ENCODE measurements around the gene TPSD1.

TPSD1 gene

GRCh38 chr16:1213231-1213630 is 42.6 kb upstream of the TPSD1 start:
- Histone ChIP-seq H3K9ac (ENCODE audit: insufficient read length) (no peak overlapping the region), H3K36me3 (ENCODE audit: insufficient read depth, low read length) (peaks cover 4% of the 10 kb centered on the region; the same call in 1 of the 2 replicates), H3K4me3 (no peak overlapping the region), H3K27ac (no peak overlapping the region), H3K9me3 (ENCODE audit: low read depth, low read length) (no peaks in the 10 kb centered on the region)
- TF ChIP-seq POLR2AphosphoS5 (IDR thresholded peaks at IDR 0.05; ENCODE audit: borderline replicate concordance, low read depth, low read length) (no peak), FOXP2 (optimal IDR thresholded peaks at IDR 0.05; ENCODE audit: control extremely low read depth, extremely low read length, insufficient read depth) (no peak), EZH2 (IDR thresholded peaks at IDR 0.05) (no peak)
- DNase-seq (ENCODE audit: low read depth, low spot score): no peak

GRCh38 chr16:1213796-1214372 is 42.0 kb upstream of the TPSD1 start:
- no peak overlapping the region for H3K4me3 ChIP-seq
- DNase-seq (ENCODE audit: low read depth, low spot score): no peak
- H3K9ac ChIP-seq (ENCODE audit: insufficient read length): no peak overlapping the region
- H3K36me3 ChIP-seq (ENCODE audit: insufficient read depth, low read length): peaks cover 4% of the 10 kb centered on the region; the same call in 1 of the 2 replicates
- H3K9me3 ChIP-seq (ENCODE audit: low read depth, low read length): no peaks in the 10 kb centered on the region
- H3K27ac ChIP-seq: no peak overlapping the region
- TF ChIP-seq POLR2AphosphoS5 (IDR thresholded peaks at IDR 0.05; ENCODE audit: borderline replicate concordance, low read depth, low read length) (no peak), FOXP2 (optimal IDR thresholded peaks at IDR 0.05; ENCODE audit: control extremely low read depth, extremely low read length, insufficient read depth) (no peak), EZH2 (IDR thresholded peaks at IDR 0.05) (no peak)

GRCh38 chr16:1214719-1215118 is 41.1 kb upstream of the TPSD1 start:
- DNase-seq (ENCODE audit: low read depth, low spot score): no peak
- TF ChIP-seq POLR2AphosphoS5 (IDR thresholded peaks at IDR 0.05; ENCODE audit: borderline replicate concordance, low read depth, low read length) (no peak), FOXP2 (optimal IDR thresholded peaks at IDR 0.05; ENCODE audit: control extremely low read depth, extremely low read length, insufficient read depth) (no peak), EZH2 (IDR thresholded peaks at IDR 0.05) (no peak)
- Histone ChIP-seq H3K27ac (no peak overlapping the region), H3K9me3 (ENCODE audit: low read depth, low read length) (no peaks in the 10 kb centered on the region), H3K9ac (ENCODE audit: insufficient read length) (no peak overlapping the region), H3K36me3 (ENCODE audit: insufficient read depth, low read length) (peaks cover 4% of the 10 kb centered on the region; the same call in 1 of the 2 replicates), H3K4me3 (no peak overlapping the region)

- TF ChIP-seq POLR2AphosphoS5 (IDR thresholded peaks at IDR 0.05; ENCODE audit: borderline replicate concordance, low read depth, low read length): no peak
- no peak for TF ChIP-seq EZH2 (IDR thresholded peaks at IDR 0.05)
- TF ChIP-seq FOXP2 (optimal IDR thresholded peaks at IDR 0.05; ENCODE audit: control extremely low read depth, extremely low read length, insufficient read depth): no peak
- H3K27ac ChIP-seq: no peak overlapping the region
- DNase-seq (ENCODE audit: low read depth, low spot score): no peak
- H3K9ac ChIP-seq (ENCODE audit: insufficient read length): no peak overlapping the region
- H3K4me3 ChIP-seq: no peak overlapping the region
- H3K9me3 ChIP-seq (ENCODE audit: low read depth, low read length): no peaks in the 10 kb centered on the region
- peaks cover 3% of the 10 kb centered on the region; the same call in 1 of the 2 replicates for H3K36me3 ChIP-seq (ENCODE audit: insufficient read depth, low read length)
Measured at GRCh38 chr16:1215574-1216295, 40.1 kb upstream of the TPSD1 start.

- TF ChIP-seq EZH2 (IDR thresholded peaks at IDR 0.05) (no peak), FOXP2 (optimal IDR thresholded peaks at IDR 0.05; ENCODE audit: control extremely low read depth, extremely low read length, insufficient read depth) (no peak), POLR2AphosphoS5 (IDR thresholded peaks at IDR 0.05; ENCODE audit: borderline replicate concordance, low read depth, low read length) (no peak)
- no peak overlapping the region for H3K9ac ChIP-seq (ENCODE audit: insufficient read length)
- no peak for DNase-seq (ENCODE audit: low read depth, low spot score)
- no peak overlapping the region for H3K4me3 ChIP-seq
- no peaks in the 10 kb centered on the region for H3K9me3 ChIP-seq (ENCODE audit: low read depth, low read length)
- no peak overlapping the region for H3K27ac ChIP-seq
- H3K36me3 ChIP-seq (ENCODE audit: insufficient read depth, low read length): no peaks in the 10 kb centered on the region; the same call in 1 of the 2 replicates
Measured at GRCh38 chr16:1216296-1216619, 39.6 kb upstream of the TPSD1 start.

GRCh38 chr16:1216681-1217400 is 39.0 kb upstream of the TPSD1 start:
- H3K9ac ChIP-seq (ENCODE audit: insufficient read length): no peak overlapping the region
- DNase-seq (ENCODE audit: low read depth, low spot score): no peak
- H3K9me3 ChIP-seq (ENCODE audit: low read depth, low read length): no peaks in the 10 kb centered on the region
- H3K27ac ChIP-seq: no peak overlapping the region
- H3K4me3 ChIP-seq: no peak overlapping the region
- H3K36me3 ChIP-seq (ENCODE audit: insufficient read depth, low read length): no peaks in the 10 kb centered on the region; the same call in 1 of the 2 replicates
- no peak for TF ChIP-seq FOXP2 (optimal IDR thresholded peaks at IDR 0.05; ENCODE audit: control extremely low read depth, extremely low read length, insufficient read depth)

GRCh38 chr16:1217526-1217925 is 38.3 kb upstream of the TPSD1 start:
- no peak overlapping the region for H3K27ac ChIP-seq
- H3K9me3 ChIP-seq (ENCODE audit: low read depth, low read length): no peaks in the 10 kb centered on the region
- H3K9ac ChIP-seq (ENCODE audit: insufficient read length): no peak overlapping the region
- no peak for DNase-seq (ENCODE audit: low read depth, low spot score)
- H3K36me3 ChIP-seq (ENCODE audit: insufficient read depth, low read length): no peaks in the 10 kb centered on the region; the same call in 1 of the 2 replicates
- TF ChIP-seq POLR2AphosphoS5 (IDR thresholded peaks at IDR 0.05; ENCODE audit: borderline replicate concordance, low read depth, low read length) (no peak), FOXP2 (optimal IDR thresholded peaks at IDR 0.05; ENCODE audit: control extremely low read depth, extremely low read length, insufficient read depth) (no peak), EZH2 (IDR thresholded peaks at IDR 0.05) (no peak)
- no peak overlapping the region for H3K4me3 ChIP-seq

All from SK-N-MC (cell line).